Fibroblast of mammary gland (primary cell): ENCODE data around the gene PRORP.

Experiments
- DNase-seq: peaks from one replicate; pipeline ENCODE4 v3.0.0-alpha.2; 2010; ENCODE audit warnings: low read depth
- H3K4me3 ChIP-seq: 2 replicates; pipeline ENCODE4 v1.5.1; 2011; ENCODE audit warnings: low read depth, mild to moderate bottlenecking, low read length, moderate library complexity; ENCODE audit not compliant: control insufficient read depth
- CTCF ChIP-seq: conservative IDR thresholded peaks from 2 replicates; pipeline ENCODE4 v1.5.1; 2011; ENCODE audit warnings: low read depth, low read length, inconsistent platforms; ENCODE audit not compliant: control insufficient read depth, insufficient read depth

The PRORP gene

DNA sequence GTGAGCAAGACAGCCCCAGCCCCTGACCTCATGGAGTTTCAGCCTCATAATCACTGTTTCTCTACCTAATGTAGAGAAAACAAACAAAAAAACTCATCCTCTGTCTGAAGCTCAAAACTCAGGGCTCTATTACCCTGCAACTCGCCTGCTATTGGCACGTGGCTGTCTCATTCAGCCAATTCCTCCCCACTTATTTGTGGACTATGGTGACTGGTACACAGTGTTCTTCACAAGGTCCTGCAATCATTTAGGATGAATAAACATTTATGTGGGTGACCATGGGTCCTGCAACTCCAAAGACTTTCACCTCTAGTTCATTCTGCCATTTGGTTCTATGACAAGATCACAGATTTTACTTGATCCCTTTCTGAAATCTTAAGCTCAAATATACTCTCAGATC lies 5.2 kb upstream of the PRORP start:
- H3K4me3 ChIP-seq: no peak overlapping the region
- DNase-seq: no peak
- no peak for TF ChIP-seq CTCF

DNA sequence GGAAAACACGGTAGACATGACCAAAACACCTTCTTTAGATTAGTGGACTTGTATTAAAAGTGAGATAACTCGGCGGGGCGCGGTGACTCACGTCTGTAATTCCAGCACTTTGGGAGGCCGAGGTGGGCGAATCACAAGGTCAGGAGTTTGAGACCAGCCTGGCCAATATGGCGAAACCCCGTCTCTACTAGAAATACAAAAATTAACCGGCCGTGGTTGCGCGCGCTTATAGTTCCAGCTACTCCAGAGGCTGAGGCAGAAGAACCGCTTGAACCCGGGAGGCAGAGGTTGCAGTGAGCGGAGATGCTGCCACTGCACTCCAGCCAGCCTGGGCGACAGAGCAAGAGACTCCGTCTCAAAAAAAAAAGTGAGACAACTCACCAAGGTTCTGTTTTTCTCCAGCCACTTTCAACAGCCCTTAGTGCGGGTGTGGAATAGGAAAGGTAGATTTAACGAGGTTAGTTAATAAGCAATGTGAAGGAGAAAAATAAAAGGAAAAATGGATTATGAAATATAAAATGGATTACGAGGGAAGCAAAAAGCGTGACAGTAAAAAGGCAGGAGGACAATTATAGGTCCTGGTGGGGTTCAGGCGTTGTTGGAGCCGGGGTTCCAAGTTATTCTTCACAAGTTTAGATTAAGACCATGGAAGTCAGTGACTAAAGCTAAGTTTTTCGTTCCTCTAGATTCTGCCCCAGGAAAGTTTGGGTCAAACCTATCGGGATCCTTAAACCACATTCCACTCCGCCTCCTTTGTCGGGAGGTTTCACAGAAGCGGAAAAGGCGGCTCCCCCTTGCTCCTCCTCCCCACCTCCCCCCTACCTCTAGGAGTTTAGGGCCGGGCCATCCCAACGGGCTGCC lies 1.1 kb upstream of the PRORP start:
- H3K4me3 ChIP-seq: peak overlapping the region; percentile 97
- peak; percentile 35 for DNase-seq
- TF ChIP-seq CTCF: no peak

DNA sequence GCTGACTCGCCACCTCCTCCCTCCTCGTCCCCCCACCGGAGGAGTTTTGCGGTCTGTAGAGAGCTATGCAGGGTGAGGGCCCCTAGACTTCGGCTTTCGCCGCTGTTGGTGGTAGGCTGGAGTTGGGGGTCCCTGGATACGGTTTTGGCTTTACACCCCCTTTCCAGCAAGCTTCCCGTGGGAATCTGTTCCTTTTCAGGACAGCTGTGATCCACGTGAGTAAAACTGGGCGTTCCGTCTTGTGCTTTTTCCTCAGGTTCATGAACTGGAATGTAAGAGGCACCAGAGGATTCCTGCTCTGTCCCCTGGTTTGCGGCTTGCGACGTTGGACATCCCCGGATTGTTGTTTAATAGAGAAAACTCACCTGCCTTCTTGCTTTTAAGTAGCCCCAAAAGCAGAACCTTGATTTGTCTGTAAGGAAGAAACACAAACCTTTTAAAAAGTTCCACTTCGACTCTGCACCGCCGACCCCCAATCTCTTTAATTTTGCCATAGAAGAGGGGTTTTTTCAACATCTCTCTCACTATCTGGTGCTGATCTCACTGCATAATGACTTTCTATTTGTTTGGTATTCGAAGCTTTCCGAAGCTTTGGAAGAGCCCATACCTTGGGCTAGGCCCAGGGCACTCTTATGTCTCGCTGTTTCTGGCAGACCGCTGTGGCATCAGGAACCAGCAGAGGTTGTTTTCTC lies 490 bp downstream of the PRORP start:
- H3K4me3 ChIP-seq: peak overlapping the region; percentile 97
- no peak for TF ChIP-seq CTCF
- peak; percentile 56 for DNase-seq

DNA sequence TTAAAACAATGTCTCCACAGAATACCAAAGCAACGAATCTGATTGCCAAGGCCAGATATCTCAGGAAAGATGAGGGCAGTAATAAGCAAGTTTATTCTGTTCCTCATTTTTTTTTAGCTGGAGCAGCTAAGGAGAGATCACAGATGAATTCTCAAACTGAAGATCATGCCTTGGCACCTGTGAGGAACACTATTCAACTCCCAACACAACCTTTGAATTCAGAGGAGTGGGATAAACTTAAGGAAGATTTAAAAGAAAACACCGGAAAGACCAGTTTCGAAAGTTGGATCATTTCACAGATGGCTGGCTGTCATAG lies 994 bp downstream of the PRORP start:
- peak overlapping the region; percentile 97 for H3K4me3 ChIP-seq
- no peak for DNase-seq
- no peak for TF ChIP-seq CTCF

DNA sequence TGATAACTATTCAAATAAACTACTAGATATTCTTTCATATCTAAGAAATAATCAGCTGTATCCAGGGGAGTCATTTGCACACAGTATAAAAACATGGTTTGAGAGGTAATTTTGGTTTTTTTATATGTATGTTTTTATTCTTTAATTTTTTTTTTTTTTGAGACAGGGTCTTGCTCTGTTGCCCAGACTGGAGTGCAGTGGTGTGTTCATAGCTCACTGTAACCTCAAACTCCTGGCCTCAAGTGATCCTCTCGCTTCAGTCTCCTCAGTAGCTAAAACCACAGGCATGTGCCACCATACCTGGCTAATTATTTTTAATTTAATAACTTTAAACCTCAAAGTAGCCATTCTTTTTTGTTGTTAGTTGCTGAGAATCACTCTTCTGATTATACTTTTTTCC lies 1.8 kb downstream of the PRORP start:
- H3K4me3 ChIP-seq: no peak overlapping the region
- no peak for DNase-seq
- TF ChIP-seq CTCF: no peak

GRCh38 chr14:35133542-35134328 lies 11.4 kb downstream of the PRORP start:
- no peak for TF ChIP-seq CTCF
- H3K4me3 ChIP-seq: no peak overlapping the region
- no peak for DNase-seq
